SKM-1 treated with dmso at 0.1 percent for 144 hours (cell line): ENCODE measurements around the gene INO80C.

ENCODE experiments used
- DNase-seq: peaks from one replicate; lab custom pipeline; 2025; ENCODE audit not compliant: unreplicated experiment; lab: John Stamatoyannopoulos, UW

The INO80C gene

DNA sequence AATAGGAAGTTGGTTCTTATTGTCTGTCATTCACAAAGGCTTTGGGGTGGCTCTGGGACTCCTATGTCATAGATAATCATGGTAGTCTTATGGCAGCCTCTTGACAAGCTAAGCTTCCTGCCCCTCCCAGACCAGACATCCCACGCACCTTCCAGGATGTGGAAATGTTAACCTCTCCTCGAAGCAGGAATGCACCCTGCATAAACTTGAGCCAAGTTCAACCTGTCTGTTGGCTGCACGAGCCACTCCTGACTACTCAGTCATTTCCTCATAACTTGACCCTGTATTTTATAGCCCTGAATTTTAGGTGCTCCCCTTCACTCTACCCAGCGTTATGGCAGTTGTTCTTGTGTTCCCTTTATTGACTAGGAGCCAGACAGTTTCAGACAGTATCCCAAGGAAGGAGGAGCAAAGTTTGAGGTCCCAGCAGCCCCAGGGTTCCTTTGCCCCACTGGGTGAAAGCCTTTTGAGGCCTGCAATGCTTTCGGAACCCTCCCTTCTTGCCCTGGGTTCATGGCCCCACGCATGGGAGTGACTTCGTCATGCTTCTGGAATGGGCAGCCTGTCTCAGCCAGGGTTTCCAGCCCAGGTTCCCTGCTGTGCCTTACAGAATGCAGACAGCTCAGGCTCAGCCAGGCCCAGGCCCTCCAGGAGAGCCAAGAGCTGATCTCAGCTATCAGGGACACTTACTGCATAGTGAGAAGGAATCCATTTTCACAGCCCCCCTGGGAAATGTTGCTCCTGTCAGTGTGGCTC, 15.6 kb upstream of the INO80C start:
- no peak for DNase-seq

DNA sequence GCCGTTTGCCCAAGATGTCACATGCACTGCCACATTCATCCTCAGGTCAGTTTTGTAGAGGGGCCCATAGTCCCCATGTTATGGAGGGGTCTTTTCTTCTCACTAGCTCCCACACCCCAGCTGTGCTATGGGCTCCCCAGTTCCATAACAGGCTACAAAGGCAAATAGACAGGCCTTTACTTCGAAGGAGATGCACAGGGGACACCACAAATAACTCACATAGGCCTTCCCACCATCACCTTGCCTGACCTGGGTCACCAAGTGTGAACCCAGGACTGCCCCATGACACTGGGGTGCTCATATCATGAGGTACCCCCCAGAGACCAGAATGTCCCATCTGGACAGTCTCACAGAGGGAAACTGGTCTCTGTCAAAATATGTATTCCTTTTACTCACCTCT, 15.0 kb upstream of the INO80C start:
- DNase-seq = no peak

DNA sequence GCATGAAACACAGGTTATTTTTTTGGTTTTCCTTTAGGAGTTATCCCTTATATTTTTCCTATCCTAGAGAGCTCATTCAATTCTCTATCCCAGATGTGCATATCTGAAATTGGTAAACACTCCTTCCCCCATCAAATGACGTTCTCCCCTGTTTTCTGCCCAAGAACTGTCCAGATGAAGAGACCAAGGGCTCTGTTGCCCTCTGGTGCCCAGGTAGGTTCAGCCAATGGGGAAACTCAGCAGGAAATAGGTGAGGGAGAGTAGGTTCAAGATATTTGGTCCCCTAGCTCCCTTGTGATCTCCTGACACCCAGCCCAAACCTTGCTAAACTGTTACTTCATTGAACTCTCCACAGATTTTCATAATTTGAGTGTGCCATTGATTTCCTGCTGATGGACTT, 14.1 kb upstream of the INO80C start:
- no peak for DNase-seq

DNA sequence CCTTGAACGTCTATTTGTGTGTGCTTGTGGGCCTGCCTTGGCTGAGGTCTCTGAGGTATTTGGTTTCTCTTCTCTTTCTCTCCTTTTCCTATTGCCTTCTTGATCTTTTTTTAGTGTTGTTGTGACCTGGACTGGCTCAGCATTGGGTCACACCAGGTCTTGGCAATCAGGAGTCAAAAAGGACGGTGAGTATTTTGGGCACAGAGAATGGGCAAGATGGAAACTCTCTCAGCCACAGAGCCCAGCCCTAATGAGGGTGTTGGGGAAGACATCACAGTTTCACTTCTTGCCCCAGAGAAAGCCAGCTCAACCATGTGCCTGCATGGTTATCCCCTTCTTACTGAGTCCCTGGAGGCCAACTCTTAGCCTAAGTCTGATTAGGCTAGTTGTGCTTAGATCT, 13.7 kb upstream of the INO80C start:
- no peak for DNase-seq

DNA sequence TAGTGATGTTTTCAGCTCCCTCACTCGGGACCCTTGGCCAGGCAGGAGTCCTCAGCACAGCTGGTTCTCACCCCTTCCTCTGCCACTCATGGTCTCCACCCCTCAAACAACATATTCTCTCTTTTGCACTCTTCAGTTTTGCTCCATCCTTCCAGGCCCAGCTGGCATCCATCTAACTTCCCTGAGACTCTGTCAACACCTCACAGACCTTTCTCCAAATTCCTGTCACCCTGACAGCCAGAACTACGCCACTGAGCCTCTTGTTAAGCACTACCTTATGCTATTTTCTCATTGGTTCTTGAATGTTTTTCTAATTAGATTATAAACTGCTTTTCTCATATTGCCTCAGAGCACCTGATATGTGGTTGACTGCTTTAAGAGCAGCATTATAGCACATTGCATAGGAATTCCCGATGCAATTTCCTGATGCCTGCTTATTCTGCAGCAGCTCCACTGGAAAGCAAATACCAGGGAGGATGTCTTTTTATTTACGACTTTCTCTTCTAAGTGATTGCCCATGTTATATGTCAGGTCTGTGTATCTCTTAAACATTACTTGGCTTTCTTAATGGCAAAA, 12.4 kb upstream of the INO80C start:
- DNase-seq = no peak

DNA sequence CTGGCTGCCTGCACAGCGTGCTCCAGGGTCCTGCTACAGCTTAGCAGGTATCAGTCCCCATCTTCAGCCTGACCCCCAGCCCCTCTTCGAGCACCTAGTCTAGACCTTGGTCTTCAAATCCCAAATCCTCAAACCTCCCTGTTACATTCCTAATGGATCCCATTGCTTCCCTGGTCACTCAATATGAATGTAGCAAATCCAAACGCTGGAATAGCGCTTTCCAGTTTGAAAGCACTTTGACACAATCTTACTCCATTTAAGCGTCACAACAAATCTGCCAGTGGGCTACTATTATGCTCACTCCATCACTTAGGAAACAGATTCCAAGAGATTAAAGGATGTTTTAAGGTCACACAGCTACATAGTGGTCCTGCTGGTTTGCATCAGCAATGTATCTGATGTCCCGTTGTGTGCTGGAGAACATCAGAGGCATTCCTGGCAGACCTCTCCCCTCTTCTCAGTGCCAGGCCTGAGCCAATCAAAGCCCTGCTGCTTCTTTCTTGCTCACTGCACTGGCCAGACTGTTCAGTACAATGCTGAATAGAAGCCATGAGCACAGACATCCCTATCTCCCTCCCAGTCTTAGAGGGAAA, 11.1 kb upstream of the INO80C start:
- no peak for DNase-seq

DNA sequence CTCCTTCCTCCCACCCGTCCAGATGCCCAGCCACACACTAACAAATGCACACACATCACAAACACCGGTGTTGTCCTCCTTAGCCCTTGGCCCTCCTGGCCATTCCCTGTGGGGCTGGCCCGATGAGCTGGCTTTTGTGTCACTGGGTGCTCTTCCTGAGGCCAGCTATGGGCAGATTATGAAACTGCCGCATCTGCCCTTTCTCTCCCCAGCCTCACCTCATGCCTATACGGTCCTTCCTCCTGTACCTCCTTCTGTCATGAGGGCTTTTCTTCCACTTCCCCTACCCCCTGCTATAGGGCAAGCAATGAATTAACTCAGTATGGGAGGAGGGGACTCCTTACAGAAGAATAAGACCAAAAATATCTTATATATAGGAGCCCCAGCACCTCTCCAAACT, 10.3 kb upstream of the INO80C start:
- DNase-seq = peak; percentile 8

DNA sequence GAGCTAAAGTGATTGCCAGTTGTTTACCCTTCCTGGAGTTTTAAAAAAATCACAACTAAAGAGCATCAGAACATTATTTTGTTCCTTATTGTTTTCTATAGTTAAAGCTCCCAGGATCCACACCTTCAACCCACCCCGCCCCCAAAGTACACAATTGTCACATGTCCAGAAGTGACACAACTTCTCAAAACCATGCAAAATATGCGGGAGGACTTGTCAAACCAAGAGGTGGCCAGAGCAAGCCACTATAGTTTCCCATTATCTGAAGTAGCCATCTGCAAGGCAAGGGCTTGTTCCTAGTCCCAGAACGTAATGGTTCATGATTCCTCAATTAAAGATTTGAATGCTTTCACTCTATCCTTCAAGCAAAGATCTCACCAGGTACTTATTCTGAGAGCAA, 9.9 kb upstream of the INO80C start:
- no peak for DNase-seq

DNA sequence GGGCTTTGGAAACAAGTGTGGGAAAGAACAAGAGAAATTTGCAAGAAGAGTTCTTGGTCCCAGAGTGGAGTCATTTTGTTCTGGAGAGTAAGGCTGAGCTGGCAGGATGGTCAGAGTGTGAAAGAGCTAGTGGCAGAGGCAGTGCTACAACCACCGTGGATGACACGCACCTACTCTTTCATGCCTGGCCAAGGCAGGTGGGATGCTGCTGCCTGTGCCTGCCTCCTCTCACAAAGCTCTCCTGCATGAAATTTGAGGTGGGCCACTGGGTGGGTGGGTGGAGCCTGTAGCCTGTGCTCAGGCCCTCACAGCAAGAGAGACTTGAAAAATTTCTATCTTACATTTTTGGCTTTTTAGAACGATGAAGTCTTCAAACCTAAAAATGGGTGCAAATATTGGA, 9.4 kb upstream of the INO80C start:
- DNase-seq = no peak

DNA sequence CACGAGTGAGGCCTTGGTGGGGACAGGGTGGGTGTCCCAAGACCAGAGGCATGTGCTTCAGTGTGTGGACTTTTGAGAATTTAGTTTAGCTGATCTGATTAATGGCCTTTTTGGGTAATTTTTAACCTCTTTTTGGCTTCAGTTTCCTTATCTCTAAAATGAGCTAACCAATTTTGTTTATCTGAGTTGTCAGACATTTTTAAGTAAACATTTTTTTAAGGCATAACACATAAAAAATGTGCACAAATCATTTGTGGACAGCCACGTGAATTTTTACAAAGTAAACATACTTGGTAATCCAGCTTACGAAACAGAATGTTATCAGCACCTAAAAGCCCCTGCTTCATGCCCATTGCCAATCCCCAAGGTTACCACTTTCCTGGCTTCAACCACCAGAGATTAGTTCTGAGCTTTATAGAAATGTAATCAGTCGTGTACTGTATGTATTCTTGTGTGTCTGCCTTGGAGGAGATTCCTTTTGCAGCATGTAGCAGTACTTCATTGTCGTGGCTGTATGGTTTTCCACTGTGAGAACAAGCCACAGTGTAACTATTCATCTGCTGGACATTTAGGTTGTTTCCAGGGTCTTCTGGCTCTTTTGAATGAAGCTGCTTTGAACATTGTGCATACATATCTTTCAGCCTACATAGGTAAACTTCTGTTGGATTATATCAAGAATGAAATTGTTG, 8.4 kb upstream of the INO80C start:
- no peak for DNase-seq

DNA sequence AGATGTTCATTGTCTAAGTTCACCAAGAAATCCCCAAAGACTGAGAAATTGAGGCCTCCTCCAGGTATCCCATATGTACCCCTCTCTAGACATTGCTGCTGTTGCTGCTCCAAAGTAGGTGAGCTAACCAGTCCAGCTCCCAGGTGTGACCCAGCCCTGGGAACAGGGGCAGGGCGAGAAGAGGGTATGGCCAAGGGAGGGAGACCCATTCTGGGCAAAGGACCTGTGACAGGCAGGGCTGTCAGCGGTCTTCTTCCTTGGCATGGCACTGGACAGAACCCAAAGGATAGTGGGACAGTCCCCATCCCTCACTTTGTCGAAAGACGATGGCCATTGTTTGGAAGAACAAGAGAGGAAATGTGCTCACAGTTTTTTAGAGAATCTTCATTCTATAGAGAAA, 7.2 kb upstream of the INO80C start:
- no peak for DNase-seq

DNA sequence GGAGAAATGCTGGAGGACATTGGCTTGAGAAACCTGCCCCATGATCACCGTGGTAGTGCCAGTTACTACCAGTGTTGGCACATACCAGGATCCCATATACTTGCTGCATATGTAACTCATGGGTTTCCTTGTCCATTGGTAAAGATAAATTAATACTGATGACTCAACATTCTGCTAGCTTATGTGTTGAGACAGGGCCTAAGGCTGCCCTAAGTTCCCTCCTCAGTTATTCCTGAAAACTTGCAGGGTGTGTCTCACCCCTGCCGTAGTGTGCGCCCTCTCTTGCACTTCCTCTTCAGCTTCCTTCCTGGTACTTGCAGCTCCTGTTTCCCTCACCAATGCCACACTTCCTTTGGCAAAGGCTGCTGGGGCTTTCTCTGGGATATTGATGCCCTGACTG, 4.3 kb upstream of the INO80C start:
- peak; percentile 32 for DNase-seq

DNA sequence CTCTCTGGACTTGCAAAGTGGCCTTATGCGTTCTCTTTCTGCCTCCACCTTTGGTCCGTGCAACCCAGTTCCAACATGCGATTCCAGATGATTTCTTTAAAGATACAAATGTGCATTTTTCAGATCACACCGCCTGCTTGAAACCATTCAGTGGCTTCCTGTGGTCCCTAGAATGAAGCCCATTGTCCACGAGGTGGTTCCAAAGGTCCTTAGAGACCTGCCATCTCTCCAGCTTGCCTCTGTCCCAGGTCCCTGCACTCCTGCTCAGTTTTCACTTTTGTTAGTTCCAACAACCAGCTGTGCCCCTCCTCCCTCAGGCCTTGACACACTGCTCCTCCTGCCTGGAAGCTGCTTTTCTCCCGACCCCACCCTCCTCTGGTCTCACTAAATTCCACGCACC, 3.6 kb upstream of the INO80C start:
- no peak for DNase-seq

DNA sequence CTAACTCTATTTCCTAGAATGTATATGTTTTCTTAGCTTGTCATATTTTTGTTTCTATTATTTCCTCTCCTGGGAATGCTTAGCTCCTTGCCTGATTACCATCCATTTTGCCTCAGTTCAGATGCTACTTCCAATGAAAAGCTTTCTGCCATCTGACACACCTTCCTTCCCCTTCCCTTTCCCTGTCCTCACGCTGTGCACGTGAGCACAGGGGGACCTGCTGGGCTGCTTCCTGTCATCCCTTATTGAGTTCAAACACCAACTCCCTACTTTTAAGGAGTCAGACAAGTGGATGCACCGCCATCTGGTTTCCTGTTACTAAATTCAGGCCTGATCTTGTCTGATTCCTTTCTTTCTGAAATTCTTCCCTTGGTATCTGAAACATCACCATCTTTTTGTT, 2.4 kb upstream of the INO80C start:
- DNase-seq = no peak

DNA sequence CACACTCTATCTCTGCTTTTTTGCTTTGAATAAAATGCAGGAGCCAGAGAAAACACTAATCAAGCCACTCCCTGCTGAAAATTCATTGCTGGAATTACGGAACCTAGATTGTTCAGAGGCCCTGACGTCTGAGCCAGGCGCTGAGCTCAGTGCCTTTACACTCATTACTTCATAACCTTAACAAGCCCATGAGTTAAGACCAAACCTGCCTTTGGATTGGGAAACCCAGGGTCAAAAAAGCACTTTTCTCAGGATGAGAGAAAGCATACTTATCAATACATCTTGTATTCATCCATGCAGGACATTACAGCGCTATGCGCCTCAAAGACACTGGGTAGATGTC, 762 bp downstream of the INO80C start:
- no peak for DNase-seq

DNA sequence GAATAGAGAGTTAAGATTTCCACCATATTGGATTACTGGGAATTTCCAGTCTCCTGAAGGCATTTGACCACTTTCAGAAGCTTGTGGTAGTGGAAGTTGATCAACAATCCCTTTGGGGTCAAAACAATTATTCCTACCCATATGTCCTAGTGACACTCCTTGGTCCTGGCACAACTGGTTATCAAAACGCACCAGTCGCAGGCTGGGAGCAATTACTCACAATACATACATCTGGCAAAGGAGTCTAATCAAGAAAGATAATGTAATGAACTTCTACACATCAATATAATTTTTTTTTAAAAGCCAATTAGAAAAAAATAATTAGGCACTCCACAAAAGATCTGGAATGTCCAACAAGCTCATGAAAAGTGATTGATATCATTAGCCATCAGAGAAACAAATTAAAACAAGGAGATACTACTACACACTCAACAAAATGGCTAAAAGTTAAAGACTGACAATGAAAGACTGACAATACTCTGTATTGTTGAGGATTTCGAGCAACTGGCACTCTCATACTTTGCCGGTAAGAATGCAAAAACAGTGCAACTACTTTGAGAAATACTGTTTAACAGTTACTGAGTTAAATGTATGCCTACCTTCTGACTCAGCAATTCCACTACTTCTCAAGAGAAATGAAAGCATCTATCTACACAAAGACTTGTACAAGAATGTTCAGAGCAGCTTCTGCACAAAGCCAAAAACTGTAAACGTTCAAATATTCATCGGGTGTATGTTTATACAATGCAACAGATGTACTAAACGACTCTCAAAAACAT, 2.0 kb downstream of the INO80C start:
- no peak for DNase-seq

DNA sequence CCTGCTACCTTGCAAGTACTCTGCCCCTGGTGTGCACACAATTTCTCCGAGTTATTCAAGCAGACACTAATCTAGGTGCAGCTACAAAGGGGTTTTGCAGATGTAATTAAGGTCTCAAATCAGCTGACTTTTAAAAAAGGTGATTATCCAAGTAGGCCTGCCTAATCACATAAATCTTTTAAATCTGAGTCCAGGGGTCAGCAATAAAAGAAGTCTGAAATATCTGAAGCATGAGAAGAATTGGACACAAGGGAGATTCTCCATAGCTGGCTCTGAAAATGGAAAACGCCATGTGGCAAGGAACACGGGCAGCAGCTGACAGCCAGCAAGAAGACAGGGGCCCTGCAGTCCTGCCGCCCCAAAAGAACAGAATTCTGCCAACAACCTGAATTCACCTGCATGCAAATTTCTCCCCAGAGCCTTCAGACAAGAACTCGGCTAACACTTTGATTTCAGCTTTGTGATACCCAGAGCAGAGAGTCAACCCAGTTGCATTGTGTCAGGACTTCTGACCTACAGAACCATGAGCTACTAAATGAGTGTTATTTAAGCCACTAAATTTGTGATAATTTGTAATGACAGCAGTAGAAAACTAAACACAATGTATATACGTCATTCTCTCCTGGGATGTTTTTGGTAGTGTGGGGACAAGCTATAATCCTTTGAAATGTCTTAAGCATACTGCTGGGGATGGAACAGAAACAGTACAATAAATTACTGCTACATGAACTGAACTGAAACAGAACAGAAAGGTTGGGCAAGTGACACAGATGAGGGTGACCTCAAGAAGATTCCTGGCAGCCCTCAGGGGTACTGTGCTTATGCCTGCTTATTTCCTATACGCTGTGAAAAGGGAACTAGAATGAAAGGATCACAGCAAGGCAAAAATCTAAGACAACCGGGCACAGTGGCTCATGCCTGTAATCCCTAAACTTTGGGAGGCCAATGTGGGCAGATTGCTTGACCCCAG, 3.2 kb downstream of the INO80C start:
- DNase-seq = peak; percentile 39

DNA sequence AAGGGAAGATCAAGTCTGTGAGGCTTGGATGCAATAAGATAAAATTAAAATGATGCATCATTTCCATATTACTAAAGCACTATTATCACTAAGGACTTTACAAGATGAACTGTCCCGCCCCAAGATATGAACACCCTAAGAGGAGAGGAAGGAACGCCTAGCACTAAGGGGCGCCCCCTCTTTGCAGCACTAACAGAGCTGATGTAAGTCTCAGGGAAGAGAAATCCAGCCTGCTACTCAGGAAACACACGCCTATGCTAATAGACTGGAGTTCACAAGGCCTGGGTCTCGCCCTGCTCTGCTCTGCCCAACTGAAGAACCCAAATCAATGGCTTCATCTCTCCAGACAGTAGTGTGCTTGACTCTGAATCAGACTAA, 6.1 kb downstream of the INO80C start:
- DNase-seq = peak; percentile 7

DNA sequence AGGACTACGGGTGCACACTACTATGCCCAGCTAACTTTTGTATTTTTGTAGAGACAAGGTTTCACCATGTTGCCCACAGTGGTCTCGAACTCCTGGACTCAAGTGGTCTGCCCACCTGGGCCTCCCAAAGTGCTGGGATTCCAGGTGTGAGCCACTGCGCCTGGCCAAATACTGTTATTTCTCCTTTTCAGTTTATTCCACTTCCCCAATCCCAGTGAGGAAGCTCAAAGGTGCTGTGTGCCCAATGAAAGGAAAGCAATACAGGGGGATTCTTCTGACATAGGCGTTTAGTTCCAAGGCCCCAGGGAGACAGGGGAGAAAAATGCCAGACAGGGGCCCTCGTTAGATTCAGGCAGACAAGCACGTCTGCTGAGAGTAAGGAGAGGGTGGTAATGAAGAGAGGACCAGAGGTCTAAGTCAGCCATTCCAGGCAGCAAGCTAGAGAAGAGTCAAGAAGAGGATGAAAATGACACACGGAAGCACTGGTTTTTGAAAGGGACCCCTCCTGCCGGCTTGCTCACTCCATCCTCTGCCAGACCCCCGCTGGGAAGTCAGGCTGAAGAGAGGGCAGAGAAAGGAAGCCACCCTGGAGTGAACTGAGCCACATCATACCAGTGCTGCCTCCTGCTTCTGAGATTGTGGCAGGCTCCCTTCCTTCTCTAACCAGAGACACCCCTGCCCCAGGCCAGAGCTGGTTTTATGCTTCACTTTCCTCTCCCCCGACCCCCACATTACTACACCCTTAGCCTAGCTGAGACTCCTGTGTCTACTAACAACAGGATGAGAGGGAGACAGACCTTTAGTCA, 6.7 kb downstream of the INO80C start:
- DNase-seq = no peak
